Measurements from ENCODE around the gene AADACL2.

AADACL2 gene

GRCh38 chr3:151795276-151795675 lies 61.5 kb downstream of the AADACL2 start:
- Histone ChIP-seq H3K9ac (ENCODE audit: low read depth in 1 of 2, low read length in 2 of 2) (no peak overlapping the region), H3K27me3 (ENCODE audit: control insufficient read depth in 1 of 2, insufficient read depth in 2 of 2, low read length in 2 of 2) (no peaks in the 10 kb centered on the region), H3K36me3 (ENCODE audit: control insufficient read depth in 1 of 2, insufficient read depth in 2 of 2, low read length in 2 of 2) (no peaks in the 10 kb centered on the region), H3K27ac (ENCODE audit: low read depth, low read length) (no peak overlapping the region), H3K4me3 (ENCODE audit: low read depth in 1 of 2, low read length in 2 of 2) (no peak overlapping the region), H3K9me3 (ENCODE audit: control insufficient read depth in 1 of 2, low read length in 2 of 2) (no peaks in the 10 kb centered on the region), H3K4me1 (ENCODE audit: control insufficient read depth in 1 of 2, insufficient read depth in 2 of 2, low read length in 2 of 2) (no peaks in the 10 kb centered on the region)

- no peaks in the 10 kb centered on the region for H3K27me3 ChIP-seq (ENCODE audit: control insufficient read depth in 1 of 2, insufficient read depth in 2 of 2, low read length in 2 of 2)
- no peak overlapping the region for H3K27ac ChIP-seq (ENCODE audit: low read depth, low read length)
- no peaks in the 10 kb centered on the region for H3K36me3 ChIP-seq (ENCODE audit: control insufficient read depth in 1 of 2, insufficient read depth in 2 of 2, low read length in 2 of 2)
- H3K9ac ChIP-seq (ENCODE audit: low read depth in 1 of 2, low read length in 2 of 2): no peak overlapping the region
- H3K4me3 ChIP-seq (ENCODE audit: low read depth in 1 of 2, low read length in 2 of 2): no peak overlapping the region
- no peaks in the 10 kb centered on the region for H3K4me1 ChIP-seq (ENCODE audit: control insufficient read depth in 1 of 2, insufficient read depth in 2 of 2, low read length in 2 of 2)
- H3K9me3 ChIP-seq (ENCODE audit: control insufficient read depth in 1 of 2, low read length in 2 of 2): no peaks in the 10 kb centered on the region
Measured at GRCh38 chr3:151796105-151796680, 62.5 kb downstream of the AADACL2 start.

GRCh38 chr3:151798466-151798865 lies 64.7 kb downstream of the AADACL2 start:
- Histone ChIP-seq H3K4me1 (ENCODE audit: control insufficient read depth in 1 of 2, insufficient read depth in 2 of 2, low read length in 2 of 2) (no peaks in the 10 kb centered on the region), H3K27ac (ENCODE audit: low read depth, low read length) (no peak overlapping the region), H3K27me3 (ENCODE audit: control insufficient read depth in 1 of 2, insufficient read depth in 2 of 2, low read length in 2 of 2) (no peaks in the 10 kb centered on the region), H3K4me3 (ENCODE audit: low read depth in 1 of 2, low read length in 2 of 2) (no peak overlapping the region), H3K36me3 (ENCODE audit: control insufficient read depth in 1 of 2, insufficient read depth in 2 of 2, low read length in 2 of 2) (peaks cover 0 to 3% of the 10 kb centered on the region in 2 donors), H3K9ac (ENCODE audit: low read depth in 1 of 2, low read length in 2 of 2) (no peak overlapping the region), H3K9me3 (ENCODE audit: control insufficient read depth in 1 of 2, low read length in 2 of 2) (no peaks in the 10 kb centered on the region)

GRCh38 chr3:151800431-151800830 lies 66.7 kb downstream of the AADACL2 start:
- no peaks in the 10 kb centered on the region for H3K9me3 ChIP-seq (ENCODE audit: control insufficient read depth in 1 of 2, low read length in 2 of 2)
- H3K36me3 ChIP-seq (ENCODE audit: control insufficient read depth in 1 of 2, insufficient read depth in 2 of 2, low read length in 2 of 2): peaks cover 0 to 3% of the 10 kb centered on the region in 2 donors
- H3K4me3 ChIP-seq (ENCODE audit: low read depth in 1 of 2, low read length in 2 of 2): no peak overlapping the region
- H3K4me1 ChIP-seq (ENCODE audit: control insufficient read depth in 1 of 2, insufficient read depth in 2 of 2, low read length in 2 of 2): no peaks in the 10 kb centered on the region
- no peak overlapping the region for H3K27ac ChIP-seq (ENCODE audit: low read depth, low read length)
- no peak overlapping the region for H3K9ac ChIP-seq (ENCODE audit: low read depth in 1 of 2, low read length in 2 of 2)
- H3K27me3 ChIP-seq (ENCODE audit: control insufficient read depth in 1 of 2, insufficient read depth in 2 of 2, low read length in 2 of 2): no peaks in the 10 kb centered on the region

GRCh38 chr3:151804267-151804666 lies 70.5 kb downstream of the AADACL2 start:
- Histone ChIP-seq H3K27ac (ENCODE audit: low read depth, low read length) (no peak overlapping the region), H3K36me3 (ENCODE audit: control insufficient read depth in 1 of 2, insufficient read depth in 2 of 2, low read length in 2 of 2) (peaks cover 0 to 6% of the 10 kb centered on the region in 2 donors), H3K4me1 (ENCODE audit: control insufficient read depth in 1 of 2, insufficient read depth in 2 of 2, low read length in 2 of 2) (no peaks in the 10 kb centered on the region), H3K9me3 (ENCODE audit: control insufficient read depth in 1 of 2, low read length in 2 of 2) (peaks cover 0 to 7% of the 10 kb centered on the region in 2 donors), H3K9ac (ENCODE audit: low read depth in 1 of 2, low read length in 2 of 2) (no peak overlapping the region), H3K4me3 (ENCODE audit: low read depth in 1 of 2, low read length in 2 of 2) (no peak overlapping the region), H3K27me3 (ENCODE audit: control insufficient read depth in 1 of 2, insufficient read depth in 2 of 2, low read length in 2 of 2) (no peaks in the 10 kb centered on the region)

- Histone ChIP-seq H3K4me1 (ENCODE audit: control insufficient read depth in 1 of 2, insufficient read depth in 2 of 2, low read length in 2 of 2) (no peaks in the 10 kb centered on the region), H3K9ac (ENCODE audit: low read depth in 1 of 2, low read length in 2 of 2) (no peak overlapping the region)
Measured at GRCh38 chr3:151806838-151807237, 73.1 kb downstream of the AADACL2 start.

More at GRCh38 chr3:151806838-151807237, 73.1 kb downstream of the AADACL2 start:
- Histone ChIP-seq H3K36me3 (ENCODE audit: control insufficient read depth in 1 of 2, insufficient read depth in 2 of 2, low read length in 2 of 2) (peaks cover 0 to 6% of the 10 kb centered on the region in 2 donors), H3K9me3 (ENCODE audit: control insufficient read depth in 1 of 2, low read length in 2 of 2) (peaks cover 3 to 7% of the 10 kb centered on the region in 2 donors), H3K27ac (ENCODE audit: low read depth, low read length) (no peak overlapping the region), H3K27me3 (ENCODE audit: control insufficient read depth in 1 of 2, insufficient read depth in 2 of 2, low read length in 2 of 2) (no peaks in the 10 kb centered on the region), H3K4me3 (ENCODE audit: low read depth in 1 of 2, low read length in 2 of 2) (no peak overlapping the region)
